Measurements from ENCODE around the gene STK31. TPM values are rescaled to one million over a fixed set of nuclear protein-coding genes. Genes with fewer than 3 reads are reported as not detected.

Gene STK31
- polyA plus RNA-seq, 2 donors, result 0.05 to 1.1 TPM

Other genes with a start within 250 kb of the STK31 start
- gene IGF2BP3, start 239.7 kb upstream of the STK31 start, polyA plus RNA-seq, result 1 to 10 TPM; 2.5 to 3.5 TPM
- gene TRA2A, start 178.2 kb upstream of the STK31 start, polyA plus RNA-seq, result 10 to 100 TPM; 54.6 to 93.7 TPM
- gene CCDC126, start 112.8 kb upstream of the STK31 start, polyA plus RNA-seq, result 1 to 10 TPM; 4.5 to 5.3 TPM
- gene FAM221A, start 30.0 kb upstream of the STK31 start, polyA plus RNA-seq, result 10 to 100 TPM in 1 of 2 donors, 1 to 10 TPM in 1; 6.2 to 11.3 TPM